HK-2 (cell line): ENCODE data around the gene ACVR2B.
"Not testable (repeated sequence)": the region's sequence is repeated elsewhere in the genome, so short reads cannot be mapped to it uniquely, and the experiment has no call there.

Source experiments
- DNase-seq: peaks from one replicate; pipeline ENCODE4 v3.0.0-alpha.2; 2018; ENCODE audit not compliant: unreplicated experiment

Gene ACVR2B

DNA sequence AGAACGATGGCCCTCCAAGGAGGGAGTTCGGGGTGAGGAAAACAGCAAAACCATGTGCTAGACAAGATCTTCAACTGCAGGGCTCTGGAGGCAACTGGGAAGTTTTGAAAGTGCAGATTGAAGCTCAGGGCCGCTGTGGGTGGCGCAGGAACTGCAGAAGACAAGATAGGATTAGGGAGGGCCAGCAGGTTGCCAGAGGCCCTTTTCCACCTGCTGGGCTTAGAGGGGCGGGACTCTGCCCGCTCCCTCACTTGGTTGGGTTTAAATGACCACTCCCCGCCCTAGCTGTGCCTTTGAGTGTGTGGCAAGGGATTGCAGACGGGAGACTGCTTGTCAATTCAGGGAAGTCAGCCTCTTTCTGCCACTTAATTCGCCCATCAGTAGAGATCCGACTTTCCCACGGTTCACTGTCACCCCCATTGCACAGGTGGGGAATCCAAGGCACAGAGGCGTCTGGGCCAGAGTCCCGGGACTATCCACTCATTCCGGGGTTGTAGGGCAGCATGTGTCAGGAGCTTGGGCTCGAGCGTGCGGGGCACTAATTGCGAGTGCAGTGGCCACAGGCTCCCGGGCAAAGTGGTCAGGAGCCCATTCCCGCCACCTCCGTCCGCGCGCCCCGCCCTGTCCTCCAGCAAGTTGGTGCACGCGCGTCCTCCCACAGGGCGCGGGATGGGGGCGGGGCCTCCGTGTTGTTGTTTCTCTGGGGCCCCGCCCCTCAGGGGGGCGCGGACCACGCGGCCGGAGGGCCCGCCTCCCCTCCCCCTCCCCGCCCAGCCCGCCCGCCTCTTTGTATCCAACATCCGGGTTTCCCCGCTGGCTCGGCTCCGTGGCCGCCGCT, at the start of gene ACVR2B:
TSS of gene ACVR2B (plus strand) at position 816 of the 838 bp plus-strand sequence. CDS start 433 bp downstream, outside the sequence.
- peak; percentile 61 for DNase-seq

DNA sequence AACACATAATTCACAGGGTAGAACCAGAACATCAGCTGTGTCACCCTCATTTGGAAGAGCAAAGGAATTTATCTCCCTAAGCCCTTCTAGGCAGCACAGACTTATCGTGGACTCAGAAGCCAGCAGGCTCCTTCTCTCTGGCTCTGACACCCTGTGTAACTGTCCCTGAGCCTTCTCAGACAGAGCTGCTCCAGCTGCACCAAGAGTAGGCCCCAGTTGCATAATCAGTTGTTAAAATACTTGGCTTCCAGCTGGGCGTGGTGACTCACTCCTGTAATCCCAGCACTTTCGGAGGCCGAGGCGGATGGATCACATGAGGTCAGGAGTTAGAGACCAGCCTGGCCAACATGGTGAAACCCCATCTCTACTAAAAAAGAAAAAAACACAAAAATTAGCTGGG, 49.4 kb upstream of the ACVR2B start:
- no peak for DNase-seq

DNA sequence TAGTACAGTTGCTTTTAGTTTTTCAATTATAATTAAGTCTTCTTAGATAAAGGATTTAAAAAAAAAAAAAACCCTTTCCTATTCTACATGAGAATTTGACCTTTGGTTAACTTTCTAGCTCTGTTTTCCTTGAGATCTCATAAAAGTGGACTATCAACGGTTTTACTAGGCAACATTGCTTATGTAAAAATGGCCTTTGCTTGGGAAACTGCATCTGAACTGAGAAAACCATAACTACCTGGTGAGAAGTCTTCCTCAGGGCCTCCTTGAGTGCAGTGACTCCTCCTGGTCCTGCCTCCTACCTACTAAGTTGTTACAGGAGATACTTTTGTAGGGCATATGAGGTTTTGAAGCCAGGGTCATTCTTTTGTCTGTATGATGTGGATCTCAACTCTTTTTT, 42.1 kb upstream of the ACVR2B start:
- no peak for DNase-seq

DNA sequence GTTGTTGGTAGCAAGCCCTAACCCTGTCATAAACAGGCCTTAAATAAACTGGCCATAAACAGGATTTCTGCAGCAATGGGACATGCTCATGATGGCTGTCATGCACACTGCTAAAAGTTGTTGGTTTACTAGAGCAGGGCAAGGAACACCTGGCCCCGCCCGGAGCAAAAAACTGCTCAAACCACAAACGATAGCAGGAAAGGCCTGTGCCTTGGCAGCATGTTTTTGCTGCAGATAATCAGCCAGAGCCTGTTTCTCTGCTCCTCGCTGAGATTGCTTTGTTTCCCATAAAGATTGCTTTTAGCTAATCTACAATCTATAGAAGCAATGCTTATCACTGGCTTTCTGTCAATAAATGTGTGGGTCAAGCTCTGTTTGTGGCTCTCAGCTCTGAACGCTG, 32.9 kb upstream of the ACVR2B start:
- DNase-seq = not testable (repeated sequence)

DNA sequence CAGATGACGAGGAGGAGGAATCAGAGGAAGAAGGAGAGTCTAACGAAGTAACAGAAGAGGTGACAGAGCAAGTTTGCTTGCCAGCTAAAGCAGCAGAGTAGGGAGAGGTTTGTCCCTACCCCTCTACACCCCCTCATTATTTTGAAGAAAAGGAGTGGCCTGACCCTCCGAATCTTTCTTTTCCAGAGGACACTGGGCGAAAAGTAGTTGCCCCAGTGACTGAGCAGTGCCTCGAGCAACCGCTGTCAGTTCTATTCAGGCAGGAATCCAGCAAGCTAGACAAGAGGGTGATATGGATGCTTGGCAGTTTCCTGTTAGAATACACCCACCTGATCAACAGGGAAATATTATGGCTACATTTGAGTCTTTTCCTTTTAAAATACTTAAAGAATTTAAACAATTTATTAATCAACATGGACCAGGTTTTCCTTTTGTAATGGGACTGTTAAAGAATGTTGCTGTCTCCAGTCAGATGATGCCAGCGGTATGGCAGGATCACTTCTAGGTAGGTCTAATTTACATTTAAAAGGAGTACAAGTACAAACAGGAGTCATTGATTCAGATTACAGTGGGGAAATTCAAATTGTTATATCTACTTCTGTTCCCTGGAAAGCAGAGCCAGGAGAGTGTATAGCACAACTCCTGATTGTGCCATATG, 31.9 kb upstream of the ACVR2B start:
- DNase-seq = no peak

DNA sequence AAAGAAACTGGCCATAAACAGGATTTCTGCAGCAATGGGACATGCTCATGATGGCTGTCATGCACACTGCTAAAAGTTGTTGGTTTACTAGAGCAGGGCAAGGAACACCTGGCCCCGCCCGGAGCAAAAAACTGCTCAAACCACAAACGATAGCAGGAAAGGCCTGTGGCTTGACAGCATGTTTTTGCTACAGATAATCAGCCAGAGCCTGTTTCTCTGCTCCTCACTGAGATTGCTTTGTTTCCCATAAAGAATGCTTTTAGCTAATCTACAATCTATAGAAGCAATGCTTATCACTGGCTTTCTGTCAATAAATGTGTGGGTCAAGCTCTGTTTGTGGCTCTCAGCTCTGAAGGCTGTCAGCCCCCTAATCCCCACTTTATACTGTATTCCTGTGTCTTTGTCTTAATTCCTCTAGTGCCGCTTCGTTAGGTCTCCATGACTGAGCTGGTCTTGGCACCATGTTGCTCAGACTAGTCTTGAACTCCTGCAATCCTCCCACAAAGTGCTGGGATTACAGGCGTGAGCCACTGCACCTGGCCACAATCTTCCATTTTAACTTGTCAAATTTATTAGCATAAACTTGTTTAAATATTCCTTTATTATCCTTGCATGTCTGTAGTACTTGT, 26.8 kb upstream of the ACVR2B start:
- DNase-seq = not testable (repeated sequence)

DNA sequence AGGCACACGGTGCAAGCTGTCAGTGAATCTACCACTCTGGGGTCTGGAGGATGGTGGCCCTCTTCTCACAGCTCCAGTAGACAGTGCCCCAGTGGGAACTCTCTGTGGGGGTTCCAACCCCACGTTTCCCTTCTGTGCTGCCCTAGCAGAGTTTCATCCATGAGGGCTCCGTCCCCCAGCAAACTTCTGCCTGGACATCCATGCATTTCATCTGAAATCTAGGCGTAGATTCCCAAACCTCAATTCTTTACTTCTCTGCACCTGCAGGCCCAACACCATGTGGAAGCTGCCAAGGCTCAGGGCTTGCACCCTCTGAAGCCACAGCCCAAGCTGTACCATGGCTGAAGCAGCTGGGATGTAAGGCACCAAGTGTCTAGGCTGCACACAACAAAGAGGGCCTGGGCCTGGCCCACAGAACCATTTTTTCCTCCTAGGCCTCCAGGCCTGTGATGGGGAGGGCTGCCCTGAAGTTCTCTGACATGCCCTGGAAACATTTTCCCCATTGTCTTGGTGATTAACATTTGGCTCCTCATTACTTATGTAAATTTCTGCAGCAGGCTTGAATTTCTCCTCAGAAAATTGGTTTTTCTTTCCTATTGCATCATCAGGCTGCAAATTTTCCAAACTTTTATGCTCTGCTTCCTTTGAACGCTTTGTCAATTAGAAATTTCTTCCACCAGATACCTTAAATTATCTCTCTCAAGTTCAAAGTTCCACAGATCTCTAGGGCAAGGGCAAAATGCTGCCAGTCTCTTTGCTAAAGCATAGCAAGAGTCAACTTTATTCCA, 20.6 kb upstream of the ACVR2B start:
- DNase-seq = not testable (repeated sequence)

DNA sequence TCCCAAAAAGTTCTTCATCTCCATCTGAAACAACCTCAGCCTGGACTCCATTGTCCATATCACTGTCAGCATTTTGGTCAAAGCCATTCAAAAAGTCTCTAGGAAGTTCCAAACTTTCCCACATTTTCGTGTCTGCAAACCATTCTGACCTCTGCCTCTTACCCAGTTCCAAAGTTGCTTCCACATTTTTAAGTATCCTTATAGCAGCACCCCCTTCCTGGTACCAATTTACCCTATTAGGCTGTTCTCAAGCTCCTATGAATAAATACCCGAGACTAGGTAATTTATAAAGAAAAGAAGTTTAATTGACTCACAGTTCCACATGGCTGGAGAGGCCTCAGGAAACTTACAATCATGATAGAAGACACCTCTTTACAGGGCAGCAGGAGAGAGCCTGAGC, 20.0 kb upstream of the ACVR2B start:
- not testable (repeated sequence) for DNase-seq

DNA sequence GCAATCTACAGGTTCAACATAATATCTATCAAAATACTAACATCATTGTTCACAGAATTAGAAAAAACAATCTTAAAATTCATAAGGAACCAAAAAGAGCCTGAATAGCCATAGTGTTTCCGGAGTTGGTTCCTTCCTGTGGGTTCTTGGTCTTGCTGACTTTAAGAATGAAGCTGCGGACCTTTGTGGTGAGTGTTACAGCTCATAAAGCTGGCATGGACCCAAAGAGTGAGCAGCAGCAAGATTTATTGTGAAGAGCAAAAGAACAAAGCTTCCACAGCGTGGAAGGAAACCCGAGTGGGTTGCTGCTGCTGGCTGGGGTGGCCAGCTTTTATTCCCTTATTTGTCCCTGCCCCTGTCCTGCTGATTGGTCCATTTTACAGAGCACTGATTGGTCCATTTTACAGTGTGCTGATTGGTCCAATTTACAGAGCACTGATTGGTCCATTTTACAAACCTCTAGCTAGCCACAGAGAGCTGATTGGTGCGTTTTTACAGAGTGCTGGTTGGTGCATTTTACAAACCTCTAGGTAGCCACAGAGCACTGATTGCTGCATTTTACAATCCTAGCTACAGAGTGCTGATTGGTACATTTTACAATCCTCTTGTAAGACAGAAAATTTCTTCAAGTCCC, 15.1 kb upstream of the ACVR2B start:
- DNase-seq = not testable (repeated sequence)

DNA sequence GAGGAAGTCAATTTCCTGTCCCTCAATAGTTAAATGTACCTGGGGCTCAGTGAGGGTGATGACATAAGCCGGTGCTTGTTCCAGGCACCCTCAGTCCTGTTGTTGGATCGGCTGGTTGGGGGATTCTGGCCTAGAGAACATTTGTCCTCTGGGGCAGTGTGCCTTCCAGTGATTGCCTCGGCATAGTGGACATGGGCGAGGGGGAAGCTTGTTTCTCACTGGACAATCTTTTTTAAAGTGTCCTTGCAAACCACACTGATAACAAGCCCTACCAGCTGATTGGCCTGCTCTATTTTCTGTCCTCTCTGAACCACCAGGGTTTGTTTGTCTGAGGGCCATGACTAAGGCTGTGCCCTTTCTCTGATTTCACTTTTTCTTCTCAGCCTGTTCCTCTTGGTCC, 10.5 kb upstream of the ACVR2B start:
- DNase-seq = not testable (repeated sequence)

DNA sequence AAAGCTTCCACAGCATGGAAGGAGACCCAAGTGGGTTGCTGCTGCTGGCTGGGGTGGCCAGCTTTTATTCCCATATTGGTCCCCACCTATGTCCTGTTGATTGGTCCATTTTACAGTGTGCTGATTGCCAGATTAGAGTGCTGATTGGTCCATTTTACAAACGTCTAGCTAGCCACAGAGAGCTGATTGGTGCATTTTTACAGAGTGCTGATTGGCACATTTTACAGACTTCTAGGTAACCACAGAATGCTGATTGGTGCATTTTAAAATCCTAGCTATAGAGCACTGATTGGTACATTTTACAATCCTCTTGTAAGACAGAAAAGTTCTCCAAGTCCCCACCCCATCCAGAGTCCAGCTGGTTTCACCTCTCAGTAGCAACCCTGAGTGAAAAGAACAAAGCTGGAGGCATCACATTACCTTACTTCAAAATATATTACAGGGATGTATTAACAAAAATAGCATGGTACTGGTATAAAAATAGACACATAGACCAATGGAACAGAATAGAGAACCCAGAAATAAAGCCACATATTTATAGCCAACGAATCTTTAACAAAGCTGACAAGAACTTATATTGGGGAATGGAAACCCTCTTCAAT, 7.5 kb upstream of the ACVR2B start:
- DNase-seq = no peak

DNA sequence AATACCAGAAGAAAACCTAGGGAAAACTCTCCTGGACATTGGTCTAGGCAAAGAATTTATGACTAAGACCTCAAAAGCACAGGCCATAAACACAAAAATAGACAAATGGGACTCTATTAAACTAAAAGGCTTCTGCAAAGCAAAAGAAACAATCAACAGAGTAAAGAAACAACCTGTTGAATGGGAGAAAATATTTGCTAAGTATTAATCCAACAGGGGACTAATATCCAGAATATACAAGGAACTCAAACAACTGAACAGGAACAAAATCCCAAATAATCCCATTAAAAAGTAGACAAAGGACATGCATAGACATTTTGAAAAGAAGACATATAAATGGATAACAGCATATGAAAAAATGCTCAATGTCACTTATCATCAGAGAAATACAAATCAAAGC, 6.9 kb upstream of the ACVR2B start:
- no peak for DNase-seq

DNA sequence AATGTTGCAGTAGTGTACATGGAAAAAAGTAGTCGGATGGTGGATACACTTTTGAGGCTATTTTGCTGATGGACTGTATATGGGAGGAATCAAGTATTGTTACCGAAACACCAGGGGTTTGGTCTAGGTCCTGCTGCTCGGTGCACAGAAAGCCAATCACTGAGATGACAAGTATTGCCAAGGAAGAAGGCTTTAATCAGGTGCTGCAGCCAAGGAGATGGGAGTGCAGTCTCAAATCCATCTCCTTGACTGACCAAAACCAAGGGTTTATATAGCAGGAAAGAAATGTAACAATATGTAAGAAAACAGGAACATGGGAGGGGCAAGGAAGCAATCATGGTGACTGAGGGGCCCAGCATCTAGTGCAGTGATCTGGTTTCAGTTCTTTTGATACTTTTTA, 2.8 kb upstream of the ACVR2B start:
- no peak for DNase-seq

DNA sequence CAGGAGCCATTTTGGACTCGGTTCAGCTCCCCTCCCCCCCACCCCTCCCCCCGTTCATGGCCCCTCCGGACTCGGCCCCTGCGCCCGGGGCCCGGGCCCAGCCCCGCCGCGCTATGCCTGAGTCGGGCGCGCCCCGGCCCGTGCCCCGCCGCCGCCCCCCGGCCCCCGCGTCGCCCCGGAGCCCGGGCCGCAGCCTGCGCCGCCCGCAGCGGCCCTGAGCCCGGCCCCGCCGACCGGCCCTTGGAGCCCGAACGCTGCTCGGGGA, 155 bp downstream of the ACVR2B start:
- DNase-seq = no peak

DNA sequence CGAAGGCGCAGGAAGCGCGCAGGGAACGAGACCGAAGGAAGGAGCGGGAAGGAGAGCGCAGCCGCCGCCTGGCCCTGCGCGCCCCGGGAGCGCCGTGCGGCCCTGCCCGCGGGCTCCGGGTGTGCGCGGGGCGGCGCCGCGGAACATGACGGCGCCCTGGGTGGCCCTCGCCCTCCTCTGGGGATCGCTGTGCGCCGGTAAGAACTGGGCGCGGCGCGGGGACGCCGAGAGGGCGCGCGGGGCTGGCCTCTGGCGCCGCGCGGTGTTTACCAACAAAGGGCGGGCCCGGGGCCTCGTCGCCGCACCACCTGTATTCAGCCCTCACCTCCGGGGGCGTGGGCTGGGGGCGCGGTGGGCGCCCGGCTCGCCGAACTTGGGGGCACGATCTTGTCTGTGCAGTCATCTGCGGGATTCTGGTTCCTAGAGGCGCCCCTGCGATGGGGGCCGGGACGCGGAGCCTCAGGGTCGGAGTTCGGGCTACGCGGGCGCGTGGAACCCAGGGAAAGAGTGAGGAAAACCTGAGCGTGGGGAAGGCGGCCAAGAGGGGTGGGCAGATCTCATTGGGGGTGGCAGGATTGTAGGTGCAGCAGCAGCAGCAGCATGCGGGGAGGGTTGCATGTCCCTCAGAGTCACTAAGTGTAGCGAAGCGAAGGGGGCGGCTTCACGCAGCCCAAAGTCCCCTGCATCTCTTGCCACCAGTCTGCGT, 641 bp downstream of the ACVR2B start:
- peak; percentile 31 for DNase-seq

DNA sequence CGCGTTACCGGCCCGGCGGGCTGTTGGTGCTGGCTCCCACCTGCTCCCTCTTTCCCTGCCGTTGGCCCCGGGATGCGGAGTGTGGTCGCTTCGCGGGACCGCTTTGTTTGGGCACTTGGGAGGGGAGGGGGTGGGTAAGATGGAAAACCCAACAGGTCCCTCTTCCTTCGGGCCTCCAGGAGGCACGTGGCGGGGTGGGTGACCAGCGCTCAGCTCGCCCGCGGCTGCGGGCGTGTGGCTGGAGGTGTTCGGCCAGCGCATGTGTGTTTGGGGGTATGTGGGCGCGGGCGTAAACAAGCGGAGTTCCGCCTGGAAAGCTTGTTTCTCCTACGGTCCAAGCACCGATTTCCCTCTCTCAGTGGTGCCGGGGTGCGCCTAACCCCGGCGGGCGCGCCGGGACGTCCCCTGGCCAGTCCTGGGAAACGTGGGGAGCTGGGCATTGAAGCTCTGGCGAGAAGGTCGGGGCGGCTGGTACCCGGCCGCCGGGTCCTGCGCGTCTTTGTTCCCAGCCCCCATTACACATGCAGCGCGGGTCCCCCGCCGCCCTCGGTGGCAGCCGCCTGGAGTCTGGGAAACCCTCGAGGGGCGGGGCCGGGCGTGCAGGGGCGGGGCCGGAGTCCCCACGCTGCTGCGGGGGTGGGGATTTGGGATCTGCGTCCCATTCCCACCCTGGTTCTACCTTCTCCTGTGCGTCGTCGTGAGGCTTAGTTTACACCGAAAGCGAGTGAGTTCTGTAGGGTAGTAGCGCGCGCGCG, 1.4 kb downstream of the ACVR2B start:
- DNase-seq = peak; percentile 70

DNA sequence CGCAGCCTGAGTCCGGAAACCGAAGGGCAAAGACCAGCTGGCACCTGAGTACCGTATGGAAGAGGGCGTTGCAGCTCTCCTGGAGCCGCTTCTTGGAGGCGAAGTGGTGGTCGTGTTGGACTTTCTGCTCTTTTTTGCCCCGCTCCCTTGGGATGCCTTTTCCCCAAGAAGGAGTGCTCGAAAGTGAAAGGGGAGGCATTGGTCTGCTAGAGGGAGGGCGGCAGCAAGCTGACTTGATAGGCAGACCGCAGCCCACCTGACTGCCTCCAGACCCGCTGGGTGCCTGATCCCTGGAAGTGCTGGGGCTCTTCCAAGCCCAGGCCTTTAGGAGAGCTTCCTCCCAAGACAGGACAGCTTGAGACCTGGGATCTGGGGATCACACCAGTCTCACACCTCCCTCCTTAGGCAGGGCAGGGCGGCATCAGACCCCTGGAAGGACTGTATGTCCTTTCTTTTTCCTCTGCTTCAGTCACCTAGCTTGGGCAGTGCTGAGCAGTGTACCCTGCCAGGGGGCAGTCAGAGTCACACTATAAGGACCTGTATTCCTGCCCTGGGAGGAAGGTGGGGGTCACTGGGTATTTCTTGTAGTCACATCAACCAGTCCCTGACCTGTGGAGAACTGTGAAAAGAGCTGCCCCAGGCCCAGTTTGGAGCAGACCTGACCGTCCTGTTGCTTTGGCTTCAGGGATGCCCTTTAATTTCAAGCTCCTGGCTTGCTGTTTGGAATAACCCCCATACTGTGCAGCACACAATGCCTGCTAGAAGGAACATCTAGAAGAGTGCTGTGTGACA, 2.1 kb downstream of the ACVR2B start:
- no peak for DNase-seq

DNA sequence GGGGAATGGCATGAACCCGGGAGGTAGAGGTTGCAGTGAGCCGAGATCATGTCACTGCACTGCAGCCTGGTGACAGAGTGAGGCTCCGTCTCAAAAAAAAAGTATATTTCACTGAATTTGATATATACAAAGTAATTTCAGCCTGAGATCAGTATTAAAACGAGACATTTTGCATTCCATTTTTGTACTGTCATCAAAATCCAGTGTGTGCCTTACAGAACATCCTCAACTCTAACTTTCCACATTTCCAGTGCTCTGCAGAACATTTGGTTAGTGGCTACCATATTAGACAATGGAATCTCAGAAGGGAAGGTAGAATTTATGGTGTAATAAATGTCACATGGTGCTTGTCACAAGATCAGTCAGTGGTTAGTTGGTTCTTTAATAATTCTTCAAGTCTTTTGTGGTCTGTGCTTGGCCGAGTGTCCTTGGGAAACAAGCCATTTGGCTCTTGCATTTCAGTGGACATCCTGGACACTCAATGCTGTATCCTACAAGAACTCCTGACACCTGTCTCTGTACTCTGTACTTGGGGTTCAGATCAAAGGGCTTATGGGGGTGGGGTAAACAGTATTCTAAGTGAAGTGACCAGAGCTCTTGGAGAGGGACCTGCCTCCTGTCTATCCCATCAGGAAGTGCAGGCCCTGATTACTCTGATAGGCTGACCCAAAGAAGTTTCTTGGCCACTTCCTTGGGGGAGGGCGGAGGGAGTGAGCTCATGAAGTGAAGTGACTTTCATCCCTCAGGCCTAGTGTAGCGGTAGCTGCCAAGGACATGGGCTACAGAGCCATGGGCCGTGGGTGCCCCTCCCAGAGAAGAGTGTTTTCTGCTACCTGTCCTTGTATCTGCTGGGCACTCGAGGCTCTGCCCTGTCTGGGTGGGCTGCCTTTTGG, 3.7 kb downstream of the ACVR2B start:
- no peak for DNase-seq
